ENCODE data around the gene EP300. TPM values are rescaled to one million over a fixed set of nuclear protein-coding genes. Genes with fewer than 3 reads are reported as not detected.

Gene EP300
- total RNA-seq, 1 experiment from 2014 or later: 27.3 TPM

DNA sequence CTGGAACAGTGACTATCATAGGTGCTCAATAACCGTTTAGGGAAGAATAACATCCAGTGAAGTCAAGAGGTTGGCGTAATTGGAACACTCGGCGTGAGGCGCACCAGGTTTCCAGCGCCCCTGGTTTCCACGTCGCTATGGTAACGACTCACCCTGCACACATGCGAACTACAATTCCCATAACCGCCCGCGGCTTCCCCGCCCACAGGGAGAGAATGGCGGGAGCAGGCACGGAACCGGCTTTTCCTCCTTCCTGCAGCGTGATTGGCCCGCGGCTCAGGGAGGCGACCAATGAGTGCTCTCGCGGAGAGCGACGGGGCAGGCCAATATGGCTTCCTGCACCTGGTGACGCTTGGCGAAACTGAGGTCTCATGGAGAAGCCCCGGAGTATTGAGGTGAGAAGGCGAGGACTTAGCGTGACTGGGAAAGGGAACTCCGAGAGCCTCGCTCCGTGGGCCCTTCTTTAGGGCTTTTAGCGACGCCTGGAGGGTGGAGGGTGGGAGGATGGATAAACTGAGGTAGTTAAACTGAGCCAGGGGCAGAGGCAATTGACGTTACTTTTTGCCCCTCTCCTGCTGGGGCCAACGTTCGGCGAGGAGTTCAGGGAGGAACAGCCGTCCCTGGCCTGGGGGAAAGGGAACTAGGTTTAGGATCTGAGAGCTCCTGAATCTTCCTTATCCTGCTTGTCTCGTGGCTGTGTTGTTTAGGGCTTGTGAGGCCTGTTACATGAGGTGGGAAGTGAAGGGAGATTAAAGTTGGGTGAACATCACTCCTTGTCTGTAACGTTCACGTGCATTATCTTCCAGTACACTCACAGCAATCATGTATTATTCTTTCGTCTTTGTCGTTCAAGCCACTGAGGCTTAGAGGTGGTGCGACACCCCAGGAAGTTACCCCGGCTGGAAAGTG, 112.9 kb downstream of the EP300 start, which contains the start of gene L3MBTL2:
TSS of gene L3MBTL2 (plus strand) at position 321 of the 909 bp plus-strand sequence. CDS start at position 372, 51 bp downstream.
- DNase-seq (ENCODE audit: low read depth): peak; percentile 94

DNA sequence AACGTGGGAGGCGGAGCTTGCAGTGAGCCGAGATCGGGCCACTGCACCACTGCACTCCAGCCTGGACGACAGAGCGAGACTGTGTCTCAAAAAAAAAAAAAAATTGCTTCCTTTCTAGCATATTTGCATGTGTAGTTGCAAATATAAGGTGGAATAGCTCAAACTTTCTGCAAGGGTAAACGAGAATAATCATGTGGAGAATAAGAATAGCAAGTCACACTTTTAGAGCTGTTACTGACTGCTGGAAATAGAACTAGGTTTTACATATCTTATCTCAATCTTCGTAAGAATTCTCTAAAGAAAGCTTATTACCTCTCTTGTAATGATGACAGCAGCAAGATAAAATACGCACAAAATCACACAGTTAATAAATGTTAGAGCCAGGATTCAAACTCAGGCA, 114.3 kb downstream of the EP300 start:
- no peak for DNase-seq (ENCODE audit: low read depth)

DNA sequence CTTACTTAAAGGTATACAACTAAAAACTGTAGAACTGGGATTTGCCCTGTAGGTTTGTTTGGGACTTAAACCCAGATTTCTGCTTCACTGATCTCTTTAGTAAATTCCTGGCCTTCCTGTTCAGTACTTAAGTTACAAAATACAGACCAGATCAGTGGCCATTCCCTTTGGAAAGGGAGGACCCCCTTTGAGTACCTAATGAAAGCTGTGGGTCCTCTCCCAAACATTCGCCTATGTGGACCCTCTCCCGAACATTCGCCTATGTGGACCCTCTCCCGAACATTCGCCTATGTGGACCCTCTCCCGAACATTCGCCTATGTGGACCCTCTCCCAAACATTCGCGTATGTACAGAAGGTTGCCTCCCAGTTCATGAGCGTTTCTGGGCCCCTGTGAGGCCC, 123.0 kb downstream of the EP300 start:
- no peak for DNase-seq (ENCODE audit: low read depth)

DNA sequence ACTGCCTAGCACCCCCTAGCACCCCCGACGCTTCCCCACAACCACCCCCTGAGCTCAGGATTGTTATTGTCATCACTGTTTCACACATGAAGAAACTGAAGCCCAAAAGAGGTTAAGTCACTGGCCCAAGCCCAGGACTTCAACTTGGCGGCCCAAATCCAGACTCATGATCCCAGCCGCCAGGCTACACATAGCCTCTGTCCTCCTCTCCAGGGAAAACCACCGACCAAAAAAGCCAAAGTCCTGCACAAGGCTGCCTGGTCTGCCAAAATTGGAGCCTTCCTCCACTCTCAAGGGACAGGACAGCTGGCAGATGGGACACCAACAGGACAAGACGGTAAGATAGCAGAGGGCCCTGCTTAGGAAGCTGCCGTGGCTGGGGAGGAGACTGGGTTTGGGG, 123.5 kb downstream of the EP300 start:
- DNase-seq (ENCODE audit: low read depth): no peak

DNA sequence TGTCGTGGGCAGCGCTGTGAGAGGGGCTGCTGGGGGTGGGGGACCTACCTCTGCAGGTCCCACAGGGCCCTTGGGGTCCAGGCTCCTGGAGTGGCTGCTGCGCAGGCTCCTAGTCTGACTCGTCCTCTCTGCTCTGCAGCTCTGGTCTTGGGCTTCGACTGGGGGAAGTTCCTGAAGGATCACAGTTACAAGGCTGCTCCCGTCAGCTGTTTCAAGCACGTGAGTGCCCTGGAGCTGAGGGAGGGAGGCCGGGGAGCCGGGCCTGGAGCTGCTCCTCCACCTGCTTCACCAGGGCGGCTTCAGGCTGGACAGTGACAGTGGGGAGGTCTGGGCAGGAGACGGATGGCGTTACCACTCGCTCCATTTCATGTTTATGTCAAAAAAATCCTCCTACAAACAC, 124.6 kb downstream of the EP300 start:
- DNase-seq (ENCODE audit: low read depth): no peak

DNA sequence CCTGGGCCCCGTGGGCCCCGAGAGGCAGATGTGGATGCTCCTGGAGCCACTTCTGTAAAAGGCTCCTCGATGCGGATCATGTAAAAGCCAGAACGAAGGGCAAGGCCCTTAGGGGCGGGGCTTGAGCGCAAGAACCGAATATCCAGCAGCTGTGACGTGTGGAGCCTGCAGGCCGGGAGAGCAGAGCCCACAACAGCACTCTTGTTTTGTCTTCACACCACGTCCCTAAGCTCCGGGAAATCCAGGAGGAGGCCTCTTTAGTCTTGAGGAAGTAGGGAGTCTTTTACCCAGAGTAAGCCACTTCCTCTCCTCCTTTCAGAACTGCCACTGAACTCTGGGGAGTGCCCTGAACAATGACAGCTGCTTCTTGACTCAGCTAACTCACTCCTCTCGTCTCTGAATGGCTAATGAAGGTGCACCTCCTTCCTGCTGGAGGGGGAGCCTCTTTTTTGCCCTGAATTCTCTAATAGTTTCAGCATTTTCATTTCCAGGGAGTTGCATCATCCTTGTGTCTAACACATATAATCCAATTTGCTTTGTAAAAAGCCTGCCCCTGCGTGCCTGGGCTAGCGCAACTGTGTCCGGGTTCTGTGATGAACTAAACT, 125.3 kb downstream of the EP300 start:
- DNase-seq (ENCODE audit: low read depth): peak; percentile 58

DNA sequence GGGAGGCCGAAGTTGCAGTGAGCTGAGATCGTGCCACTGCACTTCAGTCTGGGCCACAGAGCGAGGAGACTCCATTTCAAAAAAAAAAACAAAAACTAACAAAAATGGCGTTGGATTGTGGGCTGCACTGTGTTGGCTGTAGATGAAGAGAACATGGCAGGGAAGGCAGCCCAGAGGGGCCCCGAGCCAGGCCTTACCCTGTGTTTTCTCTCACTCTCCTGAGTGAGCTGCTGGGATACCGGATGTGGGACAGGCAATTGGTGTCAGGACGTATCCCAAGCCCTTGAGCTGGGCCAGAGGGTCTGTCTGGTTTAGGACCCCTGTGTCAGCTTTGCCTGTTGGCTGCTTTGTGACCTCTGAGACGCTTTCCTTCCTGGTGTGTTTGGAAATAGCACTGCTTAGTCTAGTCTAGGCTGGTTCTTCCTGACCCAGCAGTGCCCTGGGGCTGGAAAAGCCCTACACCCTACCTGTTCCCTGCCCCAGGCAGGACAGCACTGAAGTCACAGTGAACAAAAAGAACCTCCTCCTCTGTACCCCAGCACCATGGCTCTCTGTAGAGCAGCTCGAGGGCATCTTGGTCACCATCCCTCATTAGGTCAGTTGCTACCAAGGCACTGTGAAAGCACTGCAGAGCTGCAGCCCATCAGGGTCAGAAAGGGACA, 130.6 kb downstream of the EP300 start:
- no peak for DNase-seq (ENCODE audit: low read depth)

DNA sequence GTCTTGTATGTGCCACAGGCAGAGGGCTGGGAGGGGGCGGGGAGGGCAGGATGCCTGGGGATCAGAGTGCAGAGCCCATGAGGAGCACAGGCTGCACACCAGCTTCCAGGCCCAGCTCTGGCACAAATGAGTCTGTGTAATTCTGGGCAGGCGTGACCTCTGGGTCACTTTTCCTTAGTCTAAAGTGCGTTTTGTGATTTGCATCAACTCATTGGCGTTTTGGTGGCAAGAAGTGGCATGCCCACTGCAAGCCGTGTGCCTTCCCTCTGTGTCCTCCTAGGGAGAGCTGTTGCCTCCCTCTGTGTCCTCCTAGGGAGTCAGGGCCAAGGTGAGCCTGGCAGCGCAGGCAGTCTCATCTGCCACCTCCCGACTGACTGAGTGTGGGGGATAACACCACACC, 131.1 kb downstream of the EP300 start:
- no peak for DNase-seq (ENCODE audit: low read depth)

DNA sequence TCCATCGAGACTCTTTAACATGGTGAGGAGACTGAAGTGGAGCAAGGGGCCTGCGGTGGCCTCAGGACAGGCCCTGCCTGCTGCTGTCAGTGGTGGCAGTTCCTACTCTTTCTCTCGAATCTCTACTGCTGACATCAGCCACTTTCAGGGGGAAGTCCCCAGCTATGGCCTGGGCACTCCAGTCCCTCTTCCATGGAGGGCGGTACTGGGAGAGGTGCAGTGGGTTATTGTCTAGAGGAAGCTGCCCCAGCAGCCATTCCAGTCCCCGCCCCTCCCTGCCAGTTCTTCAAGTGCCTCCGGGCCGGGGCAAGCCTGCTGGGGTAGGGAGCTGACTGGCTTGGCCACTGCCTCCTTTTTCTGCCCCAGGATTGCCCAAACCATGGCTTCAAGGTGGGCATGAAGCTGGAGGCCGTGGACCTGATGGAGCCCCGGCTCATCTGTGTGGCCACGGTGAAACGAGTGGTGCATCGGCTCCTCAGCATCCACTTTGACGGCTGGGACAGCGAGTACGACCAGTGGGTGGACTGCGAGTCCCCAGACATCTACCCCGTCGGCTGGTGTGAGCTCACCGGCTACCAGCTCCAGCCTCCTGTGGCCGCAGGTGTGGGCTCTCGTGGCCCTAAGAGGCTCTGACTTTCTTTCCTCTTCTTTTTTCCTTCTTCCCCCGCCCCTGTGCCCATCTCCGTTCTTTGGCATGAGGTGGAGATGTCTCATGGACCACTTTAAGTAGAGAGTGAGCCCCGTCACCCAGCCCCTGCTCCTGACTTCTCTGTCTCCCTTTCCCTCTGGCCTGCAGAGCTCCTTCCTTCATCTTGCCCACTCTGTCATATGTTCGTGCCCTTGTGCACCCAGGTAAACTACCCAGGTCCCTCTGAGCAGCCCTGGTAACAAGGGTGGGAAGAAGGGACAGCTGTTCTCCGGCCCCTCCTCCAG, 134.6 kb downstream of the EP300 start:
- no peak for DNase-seq (ENCODE audit: low read depth)

DNA sequence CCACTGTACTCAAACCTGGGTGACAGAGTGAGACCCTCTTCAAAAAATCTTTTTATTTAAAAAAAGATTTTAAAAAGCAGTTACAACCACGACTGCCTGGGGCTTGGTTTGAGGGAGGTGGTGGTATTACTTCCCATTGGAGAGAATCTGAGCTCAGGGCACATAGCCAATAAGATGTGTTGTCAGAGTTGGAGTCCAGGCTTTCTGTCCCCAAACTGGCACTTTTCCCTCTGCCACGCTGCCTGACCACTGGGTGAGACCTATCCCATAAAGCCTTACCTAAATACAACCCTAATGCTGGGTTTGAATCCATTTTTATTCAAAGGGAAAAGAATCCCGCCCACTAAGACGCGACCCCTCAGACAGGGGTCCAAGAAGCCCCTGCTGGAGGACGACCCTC, 136.8 kb downstream of the EP300 start:
- no peak for DNase-seq (ENCODE audit: low read depth)

Other genes starting within 250 kb of the EP300 start
- 122 and 140 TPM in 2 replicates for gene ST13, start 236.0 kb upstream of the EP300 start, total RNA-seq (2014; rRNA removed; shearing (Covaris generic))
- gene XPNPEP3, start 235.4 kb upstream of the EP300 start, total RNA-seq (2014; rRNA removed; shearing (Covaris generic)): 7.9 and 10.8 TPM in 2 replicates
- gene DNAJB7, start 230.5 kb upstream of the EP300 start, total RNA-seq (2014; rRNA removed; shearing (Covaris generic)): not detected in 2 replicates
- gene RBX1, start 141.2 kb upstream of the EP300 start, total RNA-seq (2014; rRNA removed; shearing (Covaris generic)): 134 and 180 TPM in 2 replicates
- 14.7 and 15.4 TPM in 2 replicates for gene L3MBTL2, start 112.7 kb downstream of the EP300 start, total RNA-seq (2014; rRNA removed; shearing (Covaris generic))
- 0.29 TPM in 1 of 2 replicates, not detected in the other for gene CHADL, start 148.3 kb downstream of the EP300 start, total RNA-seq (2014; rRNA removed; shearing (Covaris generic))
- 68.4 and 72.0 TPM in 2 replicates for gene RANGAP1, start 193.6 kb downstream of the EP300 start, total RNA-seq (2014; rRNA removed; shearing (Covaris generic))
- gene ZC3H7B, start 208.9 kb downstream of the EP300 start, total RNA-seq (2014; rRNA removed; shearing (Covaris generic)): 19.6 and 22.0 TPM in 2 replicates

Data from RPMI7951 (cell line).